ENCODE data around the gene ADRA2A.

ADRA2A gene

GRCh38 chr10:111083222-111084095 lies 6.6 kb downstream of the ADRA2A start:
- no peak for DNase-seq (ENCODE audit: low spot score)

DNA sequence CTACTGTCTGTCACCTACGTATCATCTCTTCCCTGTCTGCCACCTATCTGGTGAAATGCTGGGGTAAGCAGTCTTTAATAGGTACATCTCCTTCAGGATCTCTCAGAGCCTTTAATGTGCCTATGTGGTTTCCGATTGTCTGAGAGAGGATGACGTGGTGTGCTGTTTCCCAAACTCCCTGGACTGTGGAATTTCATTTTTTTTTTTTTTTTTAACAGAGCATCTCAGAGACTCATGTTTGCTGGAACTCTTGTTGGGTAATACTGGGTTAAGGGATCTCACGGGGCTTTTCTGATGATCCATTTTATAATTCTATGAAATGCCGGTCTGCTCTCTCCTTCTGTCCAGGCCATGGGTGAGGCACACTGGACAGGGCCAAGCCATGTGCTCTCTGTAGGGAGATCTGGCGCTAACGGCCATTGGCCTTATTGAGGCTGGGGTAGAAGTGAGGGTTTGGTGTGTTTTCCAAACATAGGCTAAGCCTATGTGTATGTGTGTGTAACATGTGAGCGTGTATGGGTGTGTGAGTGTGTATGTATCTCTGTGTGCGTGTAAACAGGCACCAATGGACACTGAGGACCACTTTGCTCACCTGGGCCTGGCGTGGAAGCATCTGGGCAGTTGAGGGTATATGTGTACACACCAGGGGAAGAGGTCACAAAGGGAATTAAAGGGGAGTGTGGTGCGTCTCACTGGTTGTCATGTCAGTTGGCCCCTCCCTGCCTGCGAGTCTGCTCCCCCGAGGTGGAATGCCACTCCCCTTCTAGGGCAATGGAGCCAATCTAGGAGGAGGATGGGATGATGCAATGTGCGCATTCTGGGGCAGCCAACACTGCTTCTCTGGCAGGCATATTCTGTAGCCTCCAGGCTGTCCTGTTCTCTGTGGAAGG lies 7.8 kb downstream of the ADRA2A start:
- no peak for DNase-seq (ENCODE audit: low spot score)

DNA sequence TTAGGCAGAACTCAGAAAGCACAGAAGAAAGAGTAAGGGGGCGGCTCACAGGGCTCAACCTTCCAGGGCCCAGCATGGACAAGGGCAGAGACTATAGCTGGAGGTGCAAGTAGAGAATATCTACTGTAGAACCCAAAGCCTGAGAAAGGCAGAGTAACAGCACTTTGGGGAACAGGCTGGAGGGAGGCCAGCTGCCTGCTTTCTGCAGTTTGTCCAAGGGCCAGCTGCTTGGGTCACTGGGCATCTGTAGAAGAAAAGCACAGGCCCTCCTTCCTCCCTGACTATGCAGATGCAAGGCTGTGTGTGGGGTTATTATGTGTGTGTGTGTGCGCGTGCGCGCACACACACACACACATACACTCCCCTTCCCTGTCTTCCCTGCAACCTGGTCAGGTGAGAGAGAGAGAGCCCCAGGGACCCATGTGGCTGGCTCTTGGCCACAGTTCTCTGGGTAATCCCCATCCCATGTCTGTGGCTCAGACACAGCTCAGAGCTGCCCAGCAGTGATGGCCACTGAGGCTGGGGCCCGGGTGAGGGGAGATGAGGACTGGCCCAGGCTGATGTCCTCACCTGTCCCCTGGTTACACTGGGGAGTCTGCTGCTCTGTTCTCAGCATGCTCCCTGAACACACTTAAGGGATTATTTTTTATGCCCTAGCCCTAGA lies 9.0 kb downstream of the ADRA2A start:
- DNase-seq (ENCODE audit: low spot score) = no peak

- DNase-seq (ENCODE audit: low spot score) = no peak
These were observed 9.7 kb downstream of the ADRA2A start for GRCh38 chr10:111086574-111086973.

GRCh38 chr10:111087331-111087756 lies 10.5 kb downstream of the ADRA2A start:
- DNase-seq (ENCODE audit: low spot score) = no peak

GRCh38 chr10:111087968-111088505 lies 11.2 kb downstream of the ADRA2A start:
- no peak for DNase-seq (ENCODE audit: low spot score)

DNA sequence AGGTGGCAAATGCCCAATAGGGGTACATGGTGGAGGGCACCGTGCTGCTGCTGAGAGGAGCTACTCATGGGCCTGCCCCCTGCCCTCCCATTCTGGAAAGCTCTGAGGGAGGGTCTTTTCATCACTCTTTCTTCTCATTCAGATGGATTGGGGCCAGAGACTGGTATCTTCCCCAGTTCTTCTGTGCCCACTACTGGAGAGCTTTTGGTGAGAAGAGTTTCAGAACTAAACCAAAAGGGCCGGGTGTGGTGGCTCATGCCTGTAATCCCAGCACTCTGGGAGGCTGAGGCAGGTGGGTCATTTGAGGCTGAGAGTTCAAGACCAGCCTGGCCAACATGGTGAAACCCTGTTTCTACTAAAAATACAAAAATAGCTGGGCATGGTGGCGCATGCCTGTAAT lies 12.5 kb downstream of the ADRA2A start:
- DNase-seq (ENCODE audit: low spot score) = no peak

- DNase-seq (ENCODE audit: low spot score) = no peak
These were observed 15.0 kb downstream of the ADRA2A start for GRCh38 chr10:111091833-111092232.

- DNase-seq (ENCODE audit: low spot score) = no peak
These were observed 17.0 kb downstream of the ADRA2A start for GRCh38 chr10:111093741-111094380.

DNA sequence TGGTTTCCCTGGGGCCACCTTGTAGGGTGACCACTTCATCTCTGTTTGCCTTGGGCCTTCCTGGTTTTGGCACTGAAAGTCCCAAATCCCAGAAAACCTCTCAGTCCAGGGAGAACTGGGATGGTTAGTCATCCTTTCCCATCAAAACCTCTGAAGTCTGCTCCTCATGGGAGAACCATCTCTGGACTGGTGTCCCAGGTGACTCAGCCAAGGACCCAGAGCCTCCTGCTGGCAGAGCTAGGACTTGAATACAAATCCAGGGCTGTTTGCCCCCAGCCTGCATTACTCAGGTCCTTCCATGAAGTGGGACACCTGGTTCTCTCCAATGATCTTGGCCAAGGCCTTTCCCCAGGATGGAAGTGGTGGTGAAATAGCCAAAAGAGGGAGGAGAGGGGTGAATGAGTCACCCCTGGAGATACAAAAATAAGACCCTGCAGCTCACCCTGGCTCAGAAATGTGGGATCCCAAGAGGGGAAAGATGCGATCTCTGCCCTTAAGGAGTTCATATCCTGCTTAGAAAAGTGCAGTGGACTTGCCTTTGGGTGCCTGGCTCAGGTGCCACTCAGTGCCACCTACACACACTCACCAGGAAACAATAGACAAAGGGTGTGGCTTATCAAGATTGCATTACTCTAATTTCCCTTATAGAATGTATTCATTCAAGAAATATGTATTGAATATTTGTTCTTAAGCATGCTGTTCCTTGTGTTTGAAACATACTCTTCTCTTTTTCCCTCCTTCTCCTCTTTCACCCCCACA lies 22.0 kb downstream of the ADRA2A start:
- no peak for DNase-seq (ENCODE audit: low spot score)

GRCh38 chr10:111100198-111100597 lies 23.4 kb downstream of the ADRA2A start:
- no peak for DNase-seq (ENCODE audit: low spot score)

GRCh38 chr10:111101796-111102195 lies 25.0 kb downstream of the ADRA2A start:
- DNase-seq (ENCODE audit: low spot score) = no peak

GRCh38 chr10:111102359-111102837 lies 25.6 kb downstream of the ADRA2A start:
- no peak for DNase-seq (ENCODE audit: low spot score)

GRCh38 chr10:111103196-111103840 lies 26.5 kb downstream of the ADRA2A start:
- no peak for DNase-seq (ENCODE audit: low spot score)

- DNase-seq (ENCODE audit: low spot score) = no peak
These were observed 28.0 kb downstream of the ADRA2A start for GRCh38 chr10:111104811-111105210.

- no peak for DNase-seq (ENCODE audit: low spot score)
These were observed 29.3 kb downstream of the ADRA2A start for GRCh38 chr10:111106081-111106480.

GRCh38 chr10:111107023-111107422 lies 30.2 kb downstream of the ADRA2A start:
- DNase-seq (ENCODE audit: low spot score) = no peak

GRCh38 chr10:111107846-111108245 lies 31.0 kb downstream of the ADRA2A start:
- DNase-seq (ENCODE audit: low spot score) = no peak

GRCh38 chr10:111108441-111108840 lies 31.6 kb downstream of the ADRA2A start:
- no peak for DNase-seq (ENCODE audit: low spot score)

Data from globus pallidus (tissue), 1 donor.